Activated CD8-positive, alpha-beta memory T cell treated with anti-CD3 and anti-CD28 coated beads, Interleukin-2, amount 50 U/mL, for 1 hour (primary cell): ENCODE results near the gene PARP8.
"Not testable (repeated sequence)": the region's sequence is repeated elsewhere in the genome, so short reads cannot be mapped to it uniquely, and the experiment has no call there.

Experiments
- DNase-seq: peaks from one replicate; pipeline ENCODE4 v3.0.0-alpha.2; 2020; ENCODE audit errors: extremely low read depth

The PARP8 gene

DNA sequence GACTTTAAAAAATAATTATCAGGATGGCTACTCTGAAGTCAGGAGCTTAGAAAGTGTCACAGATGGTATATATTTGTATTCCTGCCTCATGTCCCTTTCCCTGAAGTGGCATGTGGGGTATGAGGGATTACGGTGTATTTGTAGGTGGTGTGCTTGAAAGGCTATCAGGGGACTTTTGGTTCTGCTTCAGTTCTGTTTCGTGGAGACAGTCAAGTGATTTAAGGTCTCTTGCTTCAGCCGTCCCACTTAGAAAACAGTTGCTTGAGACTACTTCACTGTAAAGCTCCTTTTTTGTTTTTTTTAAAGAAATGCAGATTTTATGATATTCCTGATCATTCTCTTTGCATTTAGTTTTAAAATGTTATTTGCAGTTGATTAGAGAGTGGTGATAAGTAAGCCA lies 18.3 kb downstream of the PARP8 start:
- no peak for DNase-seq

DNA sequence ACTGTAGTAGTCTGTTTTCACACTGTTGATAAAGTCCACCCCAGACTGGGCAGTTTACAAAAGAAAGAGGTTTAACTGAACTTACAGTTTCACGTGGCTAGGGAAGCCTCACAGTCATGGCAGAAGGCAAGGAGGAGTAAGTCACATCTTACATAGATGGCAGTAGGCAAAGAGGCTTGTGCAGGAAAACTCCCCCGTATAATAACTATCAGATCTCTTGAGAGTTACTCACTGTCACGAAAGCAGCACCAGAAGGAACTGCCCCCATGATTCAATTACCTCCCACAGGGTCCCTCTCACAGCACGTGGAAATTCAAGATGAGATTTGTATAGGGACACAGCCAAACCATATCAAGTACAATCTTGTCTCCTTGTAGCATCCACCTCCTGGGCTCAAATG lies 21.1 kb downstream of the PARP8 start:
- no peak for DNase-seq

DNA sequence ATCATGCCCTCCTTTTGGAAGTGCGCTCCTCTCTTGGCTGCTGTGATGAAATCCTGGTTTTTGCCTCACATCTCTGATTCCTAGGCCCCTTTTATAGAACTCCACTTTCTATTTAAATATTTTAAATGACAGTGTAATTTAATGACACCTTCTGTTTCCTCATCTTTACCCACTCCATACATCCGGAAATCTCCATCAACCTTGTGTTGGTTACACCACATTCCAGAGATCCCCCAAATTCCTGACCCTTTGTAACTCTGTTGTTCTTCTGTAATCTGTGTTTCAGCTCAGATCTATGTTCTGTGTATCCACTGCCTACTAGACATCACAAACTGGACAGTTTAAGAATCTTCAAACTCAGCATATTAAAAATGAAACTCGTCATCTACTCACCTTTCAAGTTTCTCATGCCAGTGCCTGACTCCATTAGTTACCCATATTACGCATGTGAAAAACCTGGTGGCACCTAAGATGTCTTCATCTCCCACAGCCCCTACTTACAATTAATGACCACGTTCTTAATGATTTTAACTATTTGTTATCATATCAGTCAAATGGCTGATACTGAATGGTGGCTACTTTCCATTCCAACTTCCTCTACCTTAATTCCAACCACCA lies 25.1 kb downstream of the PARP8 start:
- DNase-seq: no peak

DNA sequence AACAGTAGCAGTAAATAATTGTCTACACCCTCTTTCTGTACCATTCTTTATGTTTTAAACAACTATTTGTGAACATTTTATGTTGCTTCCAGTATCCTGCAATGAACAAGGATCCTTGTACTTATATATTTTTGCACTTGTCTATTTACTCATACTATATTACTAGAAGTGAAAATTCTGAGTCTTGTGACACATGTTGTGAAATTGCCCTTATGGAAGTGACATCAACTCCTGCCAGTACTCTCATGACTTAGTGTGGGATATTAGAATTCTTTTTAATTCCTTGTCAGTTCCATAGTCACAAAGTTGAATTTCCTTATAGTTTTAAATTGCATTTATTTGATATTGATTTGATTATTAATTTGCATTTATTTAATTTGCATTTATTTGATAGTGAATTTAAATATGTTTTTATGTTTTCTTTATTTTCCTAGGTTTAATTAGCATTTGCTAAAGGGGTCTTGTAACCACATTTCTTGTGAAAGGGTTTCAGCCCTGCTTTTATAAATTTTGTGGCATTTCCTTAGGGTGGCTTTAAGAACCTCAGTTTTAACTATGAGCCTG lies 27.7 kb downstream of the PARP8 start:
- no peak for DNase-seq

DNA sequence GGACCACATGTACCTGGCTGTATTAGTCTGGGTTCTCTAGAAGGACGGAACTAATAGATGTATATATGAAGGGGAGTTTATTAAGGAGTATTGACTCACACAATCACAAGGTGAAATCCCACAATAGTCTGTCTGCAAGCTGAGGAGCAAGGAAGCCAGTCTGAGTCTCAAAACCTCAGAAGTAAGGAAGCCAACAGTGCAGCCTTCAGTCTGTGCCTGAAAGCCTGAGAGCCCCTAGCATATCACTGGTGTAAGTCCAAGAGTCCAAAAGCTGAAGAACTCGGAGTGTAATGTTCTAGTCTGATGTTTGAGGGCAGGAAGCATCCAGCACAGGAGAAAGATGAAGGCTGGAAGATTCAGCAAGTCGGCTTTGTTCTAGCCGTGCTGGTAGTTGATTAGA lies 28.2 kb downstream of the PARP8 start:
- DNase-seq: not testable (repeated sequence)

DNA sequence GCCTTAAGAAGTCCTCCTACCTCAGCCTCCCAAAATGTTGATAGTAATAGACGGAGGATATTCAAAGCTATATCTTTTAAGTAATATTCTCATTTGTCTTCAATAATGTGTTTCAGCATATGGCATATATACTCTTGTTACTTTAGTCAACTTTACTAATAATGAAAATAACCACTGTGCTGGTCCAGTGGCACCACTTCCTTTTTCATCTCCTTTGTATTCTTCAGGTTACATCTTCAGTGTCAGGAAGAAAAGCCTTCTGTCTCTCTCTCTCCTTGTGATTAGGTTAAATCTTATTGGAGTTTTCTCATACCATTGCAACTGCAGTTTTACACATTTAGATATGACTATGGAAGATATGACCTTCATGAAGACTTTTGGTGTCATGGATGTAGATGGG lies 31.3 kb downstream of the PARP8 start:
- DNase-seq: no peak

DNA sequence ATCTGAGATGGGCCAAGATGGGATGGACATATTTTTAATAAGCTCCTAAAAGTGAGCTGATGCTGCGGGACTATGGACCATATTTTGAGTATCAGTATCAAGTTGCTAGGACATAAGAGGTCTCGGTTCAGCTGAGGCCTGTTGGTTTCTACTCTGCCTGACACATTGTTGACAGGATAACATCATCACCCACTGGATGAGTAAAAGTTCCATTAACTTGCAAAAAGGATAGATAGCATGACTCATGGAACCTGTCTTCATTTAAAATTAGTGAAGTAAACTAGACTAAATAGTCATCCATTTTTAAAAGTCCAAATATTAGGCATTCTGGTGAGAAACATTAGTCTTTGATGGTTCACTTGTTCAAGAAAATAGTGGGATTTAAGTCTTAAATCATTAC lies 33.3 kb downstream of the PARP8 start:
- DNase-seq: no peak

DNA sequence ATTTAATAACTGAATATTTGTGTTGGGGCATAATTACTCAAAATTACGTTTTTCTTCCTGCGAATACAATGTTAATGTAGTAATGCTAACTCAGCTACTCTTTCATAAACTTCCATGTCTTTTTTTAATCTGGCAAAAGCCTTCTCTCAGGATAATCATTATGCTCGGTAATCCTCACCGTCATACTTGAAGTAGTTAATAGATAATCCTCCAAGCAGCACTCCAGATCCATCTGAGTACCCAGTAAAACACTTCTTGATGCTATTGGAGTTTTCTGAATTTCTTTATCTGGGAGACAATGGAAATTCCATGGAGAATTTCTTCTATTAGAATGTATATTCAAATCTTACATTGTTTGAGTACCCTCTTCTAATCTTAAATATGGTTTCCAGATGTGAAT lies 34.3 kb downstream of the PARP8 start:
- no peak for DNase-seq

DNA sequence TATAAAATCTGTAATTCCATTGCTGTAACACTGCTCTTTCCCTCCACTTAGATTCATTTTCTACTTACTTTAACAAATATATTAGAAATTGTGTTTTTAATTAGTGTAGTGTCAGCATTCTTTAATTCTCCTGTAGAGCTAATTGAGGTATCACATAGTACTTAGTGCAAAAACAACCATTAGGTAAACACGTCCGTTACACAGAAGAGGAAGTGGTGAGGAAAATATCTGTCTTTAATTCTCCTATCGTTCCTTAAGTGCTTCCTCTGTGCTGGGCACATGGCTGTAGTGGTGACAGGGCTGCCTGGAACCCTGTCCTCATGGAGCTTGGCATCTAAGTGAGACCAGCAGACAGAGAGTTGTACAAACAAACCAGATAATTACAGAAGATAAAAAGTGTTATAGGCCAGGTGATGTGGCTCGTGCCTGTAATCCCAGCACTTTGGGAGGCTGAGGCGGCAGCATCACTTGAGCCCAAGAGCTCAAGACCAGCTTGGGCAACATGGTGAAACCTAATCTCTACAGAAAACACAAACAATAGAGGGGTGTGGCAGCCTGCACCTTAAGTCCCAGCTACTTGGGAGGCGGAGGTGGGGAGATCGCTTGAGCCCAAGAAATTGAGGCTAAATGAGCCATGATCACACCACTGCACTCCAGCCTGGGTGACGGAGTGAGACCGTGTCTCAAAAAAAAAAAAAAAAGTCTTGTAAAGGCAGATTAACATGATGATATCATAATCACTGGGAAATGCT lies 36.4 kb downstream of the PARP8 start:
- no peak for DNase-seq

DNA sequence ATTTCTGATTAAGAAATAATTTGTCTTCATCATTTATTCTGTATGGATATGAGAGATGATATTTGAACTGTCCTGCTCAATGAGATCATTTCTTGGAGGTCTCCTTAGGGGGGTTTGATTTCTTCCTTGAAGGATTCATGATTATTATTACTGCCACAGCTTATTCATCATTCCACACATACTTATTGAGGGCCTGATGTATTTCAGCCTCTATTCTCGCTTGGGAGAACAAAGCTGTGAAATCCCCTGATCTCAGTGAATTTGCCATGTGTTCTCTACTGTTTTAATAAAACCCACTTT lies 36.9 kb downstream of the PARP8 start:
- DNase-seq: no peak

DNA sequence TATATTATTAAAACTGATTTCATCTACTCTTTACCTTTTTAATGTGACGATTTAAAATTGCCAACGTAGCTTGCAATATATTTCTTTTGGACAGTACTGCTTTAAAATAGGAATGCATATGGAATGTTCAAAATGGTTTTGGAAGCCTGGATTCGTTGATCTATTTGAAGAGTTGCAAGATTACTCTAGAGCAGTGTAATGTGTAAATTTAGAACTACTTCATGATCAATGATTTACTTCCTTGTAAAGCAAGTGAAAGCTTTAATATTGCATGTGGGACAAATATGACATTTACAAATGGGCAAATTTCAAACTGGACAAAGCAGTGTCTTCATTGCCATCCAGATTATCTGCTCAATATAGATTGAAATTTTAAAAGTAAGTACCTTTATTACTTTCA lies 38.3 kb downstream of the PARP8 start:
- no peak for DNase-seq

DNA sequence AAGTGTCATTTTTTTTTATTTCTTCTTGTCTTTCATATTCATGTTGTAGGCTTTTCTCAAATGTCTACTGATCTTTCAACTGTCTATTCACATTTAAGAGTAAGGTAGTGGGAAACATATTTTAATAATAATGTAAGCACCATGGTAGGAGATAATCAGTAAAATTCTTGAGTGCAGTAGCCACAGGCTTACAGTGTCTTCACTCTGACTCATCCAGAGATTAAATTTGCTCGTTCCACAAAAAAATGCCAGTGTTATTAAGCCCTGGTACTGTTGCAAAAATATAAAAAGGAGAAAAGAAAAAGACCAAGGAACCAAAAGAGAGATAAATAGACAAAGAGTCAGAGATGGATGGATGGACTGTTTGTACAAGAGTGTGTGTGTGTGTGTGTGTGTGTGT lies 43.0 kb downstream of the PARP8 start:
- no peak for DNase-seq

DNA sequence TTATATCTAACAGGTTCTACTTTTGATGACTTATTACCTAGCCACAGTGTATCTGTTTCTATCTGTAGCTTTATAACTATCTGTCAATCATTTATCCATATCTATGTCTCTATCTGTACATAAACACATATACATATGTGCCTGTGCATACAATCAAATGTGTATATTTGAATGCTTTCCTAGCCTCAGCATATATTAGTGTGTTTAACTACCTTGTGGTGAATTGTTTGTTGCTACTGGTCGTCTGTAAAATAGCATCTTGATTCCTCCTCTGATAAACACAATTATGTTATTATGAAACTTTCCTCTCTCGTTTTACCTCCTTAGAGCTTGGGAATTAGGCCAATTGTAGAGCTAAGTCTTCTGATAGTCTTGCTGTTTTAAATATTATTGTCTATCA lies 44.4 kb downstream of the PARP8 start:
- no peak for DNase-seq

DNA sequence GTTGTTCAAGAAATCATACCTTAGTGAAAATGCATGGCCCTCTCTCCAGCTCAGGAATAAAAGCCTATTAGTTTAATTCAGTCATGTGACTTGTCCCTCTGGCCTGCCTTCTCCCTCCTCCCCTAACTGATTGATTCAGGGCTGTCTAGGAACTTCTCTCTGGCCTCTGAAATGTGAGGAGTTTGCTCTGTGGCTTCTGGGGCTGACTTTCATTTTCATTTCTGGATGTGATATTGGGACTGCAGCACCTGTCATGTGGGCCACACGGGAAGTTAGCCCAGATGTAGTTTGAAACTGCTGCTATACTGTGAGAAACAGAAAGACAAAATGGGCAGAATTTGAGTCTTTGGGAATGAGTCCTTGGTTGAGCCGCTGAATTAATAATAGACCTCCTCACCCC lies 44.8 kb downstream of the PARP8 start:
- DNase-seq: no peak

DNA sequence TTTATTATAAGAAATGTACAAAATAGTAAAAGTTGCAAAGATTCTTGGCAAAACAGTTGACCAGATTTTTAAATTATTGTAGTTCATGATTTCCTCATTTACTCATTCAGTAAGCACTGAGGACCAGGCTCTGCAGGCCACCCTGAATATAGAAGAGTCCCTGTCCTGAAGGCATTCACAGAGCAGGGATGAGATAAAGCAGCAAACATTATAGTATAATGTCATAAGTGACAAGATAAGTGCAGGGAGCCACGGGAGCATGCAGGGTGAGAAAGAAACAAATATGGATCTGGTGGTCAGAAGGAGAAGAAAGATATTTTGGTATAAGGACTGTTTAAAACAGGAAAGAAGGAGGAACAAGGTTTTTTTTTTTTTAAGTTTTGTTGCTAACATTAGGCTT lies 46.0 kb downstream of the PARP8 start:
- DNase-seq: no peak

DNA sequence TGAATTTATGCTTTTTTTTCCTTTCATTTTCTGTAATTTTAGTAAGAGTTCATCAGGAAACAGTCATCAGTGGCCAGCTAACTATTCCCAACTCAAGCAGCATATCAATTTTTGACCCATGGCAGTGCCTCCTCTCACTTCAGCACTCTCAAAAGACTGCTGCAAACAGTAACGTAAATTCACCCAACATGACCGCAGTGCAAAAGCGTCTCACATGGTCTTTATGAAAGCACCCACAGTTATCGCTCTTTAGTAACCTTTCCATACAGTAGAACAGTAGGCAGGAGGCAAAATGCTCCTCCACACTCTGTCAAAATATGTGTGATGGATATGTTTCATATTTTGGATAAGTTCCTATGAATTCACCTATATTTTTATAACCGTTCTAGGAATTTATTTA lies 48.6 kb downstream of the PARP8 start:
- DNase-seq: no peak

DNA sequence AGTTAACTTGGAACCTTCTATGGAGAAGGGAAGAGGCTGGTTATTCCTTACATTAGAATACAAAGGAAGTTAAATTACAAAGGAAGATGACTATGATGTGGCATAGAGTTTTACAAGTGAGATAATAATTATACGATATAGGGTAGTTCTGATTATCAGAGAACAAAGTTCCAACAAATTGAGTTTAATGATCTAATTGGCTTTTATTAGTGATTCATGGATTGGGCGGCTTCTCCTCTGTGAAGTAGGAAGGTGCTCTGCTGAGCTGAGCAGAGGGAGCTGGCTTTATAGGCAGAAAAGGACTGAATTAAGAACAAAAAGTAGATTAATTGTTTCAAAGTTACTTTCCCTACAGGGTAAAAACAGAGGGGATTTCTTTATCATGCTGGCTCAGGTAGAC lies 49.7 kb downstream of the PARP8 start:
- DNase-seq: no peak

DNA sequence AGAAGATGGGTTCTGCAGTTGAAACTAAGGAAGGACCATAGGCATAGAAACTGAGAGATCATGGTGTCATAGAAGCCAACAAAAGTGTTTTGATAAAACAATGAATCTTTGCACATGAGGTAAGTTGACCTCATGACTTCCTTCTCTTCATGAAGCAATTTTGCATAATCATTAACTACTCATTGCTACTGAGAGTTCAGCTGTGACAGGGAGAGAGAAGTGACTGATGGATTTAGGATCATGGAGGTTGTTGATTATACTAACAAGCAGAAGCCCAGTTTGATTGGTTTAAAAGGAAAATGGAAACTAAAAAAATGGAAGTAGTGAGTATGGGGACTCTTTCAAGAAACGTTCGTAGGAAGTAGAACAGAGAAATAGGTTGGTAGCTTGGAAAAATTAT lies 51.2 kb downstream of the PARP8 start:
- DNase-seq: no peak

DNA sequence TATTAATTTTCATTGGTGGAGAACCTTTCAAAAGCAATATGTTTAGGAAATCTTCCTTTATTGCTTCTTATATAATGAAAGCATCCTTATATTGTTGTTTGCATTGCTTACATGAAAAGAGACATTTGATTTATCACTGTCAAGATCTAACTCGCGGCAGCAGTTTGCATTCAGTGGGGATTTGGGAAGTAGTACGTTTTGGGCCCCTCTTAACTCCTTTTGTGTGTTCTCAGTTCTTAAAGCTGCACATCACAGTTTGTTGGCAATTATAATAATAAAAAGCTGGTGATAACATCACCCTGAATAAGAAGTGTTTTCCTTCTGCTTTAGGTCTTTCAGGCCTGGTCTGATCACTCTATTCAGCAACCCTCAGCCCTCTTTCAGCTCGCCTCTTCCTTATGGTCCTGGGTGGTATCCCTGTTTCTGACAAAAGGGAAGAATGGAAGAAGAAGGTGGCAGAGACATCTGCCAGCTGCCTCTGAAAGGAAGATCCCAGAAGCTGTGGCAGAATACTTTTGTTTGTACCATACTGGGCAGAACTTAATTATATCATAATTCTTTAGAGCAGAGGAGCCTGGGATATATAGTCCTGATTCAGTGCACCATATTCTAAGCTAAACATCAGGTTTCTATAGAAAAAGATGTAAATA lies 53.7 kb downstream of the PARP8 start:
- no peak for DNase-seq

DNA sequence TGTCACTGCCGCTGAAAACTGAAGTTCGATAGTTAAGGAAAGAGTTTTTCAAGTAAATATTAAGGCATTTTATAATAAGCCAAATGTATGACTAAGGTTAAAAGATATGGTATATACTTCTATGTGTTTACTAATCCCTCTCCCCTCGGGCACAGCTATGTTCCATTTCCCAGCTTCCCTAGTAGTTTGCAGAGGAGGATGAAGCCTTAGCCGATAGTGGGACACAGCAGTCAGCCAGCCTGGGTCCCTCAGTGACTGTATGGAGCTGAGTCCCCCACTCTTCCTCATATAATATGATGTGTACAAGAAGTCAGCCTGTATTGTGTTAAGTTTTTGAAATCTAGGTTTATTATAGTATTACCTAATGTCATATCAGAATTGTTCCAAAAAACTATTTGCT lies 55.8 kb downstream of the PARP8 start:
- DNase-seq: no peak

DNA sequence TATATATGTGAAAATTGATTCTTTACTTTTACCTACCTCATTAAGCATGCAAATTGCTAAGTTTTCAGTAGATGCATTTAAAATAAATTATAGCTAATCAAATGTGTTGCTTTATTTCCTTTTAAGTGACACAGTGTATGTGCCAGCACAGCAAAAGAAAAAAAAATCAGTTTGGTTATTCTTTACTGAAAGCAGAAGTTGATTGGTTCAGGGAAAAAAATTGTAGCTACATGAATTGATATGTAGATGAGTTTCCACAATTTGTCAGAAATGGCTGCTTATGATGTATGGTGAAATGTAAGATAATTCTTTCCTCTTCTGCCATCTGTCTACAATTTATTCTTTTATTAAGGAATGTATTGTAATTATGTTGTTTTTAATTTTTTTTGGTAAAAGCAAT lies 57.8 kb downstream of the PARP8 start:
- no peak for DNase-seq

DNA sequence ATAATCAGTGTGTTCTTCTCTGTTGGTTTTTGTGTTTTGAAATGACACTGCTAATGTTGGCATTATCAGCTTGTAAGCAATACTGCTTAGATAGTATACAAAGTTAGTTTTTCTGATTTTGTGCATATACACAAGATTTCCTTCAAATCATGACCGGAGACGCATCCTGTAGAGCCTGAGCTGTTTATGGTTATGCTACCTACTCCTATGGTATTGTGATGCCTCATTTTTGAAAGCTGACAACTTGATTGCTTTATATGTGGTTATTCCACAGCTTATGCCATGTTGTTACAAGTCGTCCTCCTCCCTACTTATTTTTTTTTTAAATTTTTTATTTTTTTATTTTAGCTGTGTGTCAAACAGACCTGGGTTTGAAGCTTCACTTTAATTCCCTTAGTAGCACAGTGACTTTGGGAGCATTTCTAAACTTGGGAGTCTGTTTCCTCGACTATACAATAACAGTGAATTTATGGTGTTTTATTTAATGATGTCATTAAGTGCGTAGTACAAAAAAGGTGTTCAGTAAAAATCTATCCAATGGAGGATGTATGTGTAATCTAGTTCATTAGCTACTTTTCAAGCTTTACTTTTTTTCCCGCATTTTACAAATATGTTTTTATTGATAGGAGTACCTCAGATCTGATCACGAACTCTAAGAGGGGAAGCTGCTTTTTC lies 59.5 kb downstream of the PARP8 start:
- no peak for DNase-seq
